ENCODE measurements around the gene ACOT8. TPM values are rescaled to one million over a fixed set of nuclear protein-coding genes. Genes with fewer than 3 reads are reported as not detected.
"Not testable (repeated sequence)": the region's sequence is repeated elsewhere in the genome, so short reads cannot be mapped to it uniquely, and the experiment has no call there.

Gene ACOT8
- total RNA-seq, 4 donors from 2014 or later, result 27.2 to 49.8 (median 29.9) TPM

DNA sequence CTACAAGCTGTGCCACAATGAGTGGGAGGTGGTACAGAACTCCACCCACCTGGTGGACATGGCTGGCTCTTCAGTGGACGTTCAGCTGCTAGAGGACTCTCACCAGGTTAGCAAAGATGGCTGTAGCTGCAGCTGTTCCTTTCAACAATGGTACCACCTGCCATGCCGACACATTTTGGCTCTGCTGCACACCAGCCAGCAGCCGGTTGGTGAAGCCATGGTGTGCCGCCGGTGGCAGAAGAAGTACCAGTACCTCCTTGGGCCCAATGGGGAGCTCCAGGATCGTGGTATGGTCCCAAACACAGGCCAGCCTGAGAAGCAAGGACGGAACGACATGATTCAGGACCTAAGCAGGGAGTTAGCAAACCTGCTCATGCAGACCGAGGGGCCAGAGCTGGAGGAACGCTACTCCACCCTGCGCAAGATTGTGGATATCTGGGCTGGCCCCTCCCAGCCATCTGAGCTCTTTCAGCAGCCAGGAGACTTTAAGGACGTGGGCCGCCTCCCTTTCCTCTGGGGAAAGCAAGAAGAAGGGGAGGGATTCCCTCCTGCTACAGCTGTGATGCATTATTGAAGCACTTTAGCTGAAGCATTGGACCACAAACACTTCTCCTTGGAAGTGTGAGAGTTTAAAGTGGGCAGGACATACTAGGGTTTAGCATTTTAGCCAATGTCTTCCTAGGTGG is 21.0 kb upstream of the ACOT8 start:
- peaks cover 0 to 27% (median 6%) of the 10 kb centered on the region in 3 donors for H3K4me1 ChIP-seq
- no peak for TF ChIP-seq EP300 (IDR thresholded peaks at IDR 0.05)
- TF ChIP-seq POLR2A (IDR thresholded peaks at IDR 0.05), result no peak
- TF ChIP-seq, protein P1, sequence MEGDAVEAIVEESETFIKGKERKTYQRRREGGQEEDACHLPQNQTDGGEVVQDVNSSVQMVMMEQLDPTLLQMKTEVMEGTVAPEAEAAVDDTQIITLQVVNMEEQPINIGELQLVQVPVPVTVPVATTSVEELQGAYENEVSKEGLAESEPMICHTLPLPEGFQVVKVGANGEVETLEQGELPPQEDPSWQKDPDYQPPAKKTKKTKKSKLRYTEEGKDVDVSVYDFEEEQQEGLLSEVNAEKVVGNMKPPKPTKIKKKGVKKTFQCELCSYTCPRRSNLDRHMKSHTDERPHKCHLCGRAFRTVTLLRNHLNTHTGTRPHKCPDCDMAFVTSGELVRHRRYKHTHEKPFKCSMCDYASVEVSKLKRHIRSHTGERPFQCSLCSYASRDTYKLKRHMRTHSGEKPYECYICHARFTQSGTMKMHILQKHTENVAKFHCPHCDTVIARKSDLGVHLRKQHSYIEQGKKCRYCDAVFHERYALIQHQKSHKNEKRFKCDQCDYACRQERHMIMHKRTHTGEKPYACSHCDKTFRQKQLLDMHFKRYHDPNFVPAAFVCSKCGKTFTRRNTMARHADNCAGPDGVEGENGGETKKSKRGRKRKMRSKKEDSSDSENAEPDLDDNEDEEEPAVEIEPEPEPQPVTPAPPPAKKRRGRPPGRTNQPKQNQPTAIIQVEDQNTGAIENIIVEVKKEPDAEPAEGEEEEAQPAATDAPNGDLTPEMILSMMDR (IDR thresholded peaks at IDR 0.05), result no peak
- no peak for TF ChIP-seq POLR2AphosphoS5 (IDR thresholded peaks at IDR 0.05)
- no peaks in the 10 kb centered on the region for H3K9me3 ChIP-seq
- peaks cover 0 to 34% of the 10 kb centered on the region in 2 donors for H3K36me3 ChIP-seq
- peak; percentile 46 for ATAC-seq
- 80% methylated on average over 2 of the region's 13 CpGs; no CpG with 5 or more reads in 1 of the 2 donors for WGBS, 2 donors (ENCODE audit: low coverage in 1 of 2)
- no peaks in the 10 kb centered on the region for H3K27me3 ChIP-seq
- H3K4me3 ChIP-seq, result no peak overlapping the region
- H3K27ac ChIP-seq, result peak overlapping the region in 2 of 4 donors; percentile 23 to 57

DNA sequence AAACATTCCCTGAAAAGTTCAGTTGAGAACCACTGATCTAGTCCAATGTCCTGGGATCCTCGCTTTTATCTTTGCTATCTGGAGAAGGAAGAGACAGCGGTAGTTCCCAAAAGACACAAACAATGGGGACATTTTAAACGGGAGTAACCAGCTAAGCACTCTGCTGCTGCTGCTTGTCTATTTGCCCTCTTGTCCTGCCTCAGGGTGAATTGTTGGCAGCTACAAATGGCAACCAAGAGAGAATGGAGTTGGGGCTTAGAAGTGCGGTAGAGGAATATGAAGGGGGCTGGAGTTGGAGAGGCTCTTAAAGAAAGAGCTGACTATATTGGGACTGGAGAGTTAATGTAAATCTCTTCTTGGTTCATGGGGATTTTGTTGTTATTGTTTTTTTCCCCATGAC is 17.4 kb upstream of the ACOT8 start:
- H3K27me3 ChIP-seq, result no peaks in the 10 kb centered on the region
- ATAC-seq, result no peak
- H3K9me3 ChIP-seq, result no peaks in the 10 kb centered on the region
- H3K4me3 ChIP-seq, result no peak overlapping the region
- TF ChIP-seq POLR2AphosphoS5 (IDR thresholded peaks at IDR 0.05) (no peak), POLR2A (IDR thresholded peaks at IDR 0.05) (no peak), EP300 (IDR thresholded peaks at IDR 0.05) (no peak)
- TF ChIP-seq, protein P1 (IDR thresholded peaks at IDR 0.05), result no peak
- no peak overlapping the region for H3K27ac ChIP-seq
- H3K4me1 ChIP-seq, result no peaks in the 10 kb centered on the region
- H3K36me3 ChIP-seq, result peaks cover 0 to 31% of the 10 kb centered on the region in 2 donors
- WGBS, 2 donors (ENCODE audit: low coverage in 1 of 2), result 66 to 77% methylated on average over 3 to 4 of the region's 4 CpGs

DNA sequence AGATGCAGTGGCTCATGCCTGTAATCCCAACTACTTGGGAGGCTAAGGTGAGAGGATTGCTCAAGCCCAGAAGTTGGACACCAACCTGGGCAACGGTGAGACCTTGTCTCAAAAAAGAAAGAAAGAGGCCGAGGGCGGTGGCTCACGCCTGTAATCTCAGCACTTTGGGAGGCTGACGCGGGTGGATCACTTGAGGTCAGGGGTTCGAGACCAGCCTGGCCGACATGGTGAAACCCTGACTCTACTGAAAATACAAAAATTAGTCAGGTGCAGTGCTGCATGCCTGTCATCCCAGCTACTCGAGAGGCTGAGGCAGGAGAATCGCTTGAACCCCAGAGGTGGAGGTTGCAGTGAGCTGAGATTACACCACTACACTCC is 16.9 kb upstream of the ACOT8 start:
- H3K4me3 ChIP-seq, ATAC-seq, H3K27me3 ChIP-seq, H3K9me3 ChIP-seq, H3K4me1 ChIP-seq, H3K27ac ChIP-seq: not testable (repeated sequence)
- peaks cover 0 to 31% of the 10 kb centered on the region in 2 donors for H3K36me3 ChIP-seq
- WGBS, 2 donors (ENCODE audit: low coverage in 1 of 2), result 100% methylated on average over 1 of the region's 10 CpGs; no CpG with 5 or more reads in 1 of the 2 donors

DNA sequence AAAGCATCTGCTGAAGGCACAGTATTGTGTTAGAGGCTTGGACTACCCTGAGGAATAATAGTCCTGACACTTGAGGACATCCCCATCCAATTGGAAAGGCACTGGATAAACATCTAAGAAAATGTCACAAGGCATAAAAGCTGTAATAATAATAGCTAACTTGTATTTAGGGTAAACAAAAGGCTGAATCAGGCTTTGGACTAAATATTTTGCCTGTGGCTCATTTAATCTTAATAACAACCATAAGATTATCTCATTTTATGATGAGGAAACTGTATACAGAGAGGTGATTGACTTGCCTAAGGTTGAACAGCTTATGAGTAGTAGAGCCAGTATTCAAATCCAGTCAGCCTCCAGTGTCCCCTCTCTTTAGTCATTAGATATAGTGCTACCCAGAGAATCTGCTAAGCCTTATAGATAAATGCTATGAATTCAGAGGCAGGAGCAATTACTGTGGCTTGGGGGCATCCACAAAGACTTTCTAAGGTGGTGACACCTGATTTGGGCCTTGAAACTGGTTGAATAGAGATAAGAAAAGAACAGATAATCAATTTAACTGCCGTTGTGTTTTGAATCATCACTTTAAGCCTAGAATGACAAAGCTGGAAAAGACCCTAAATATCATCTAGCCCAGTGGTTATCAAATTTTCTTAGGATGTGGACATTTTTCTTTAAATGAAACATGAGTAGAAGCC is 16.4 kb upstream of the ACOT8 start:
- 63 to 91% methylated on average over 1 of the region's 1 CpG for WGBS, 2 donors (ENCODE audit: low coverage in 1 of 2)
- no peak overlapping the region for H3K27ac ChIP-seq
- H3K4me1 ChIP-seq, result no peaks in the 10 kb centered on the region
- no peaks in the 10 kb centered on the region for H3K27me3 ChIP-seq
- no peak for TF ChIP-seq POLR2AphosphoS5 (IDR thresholded peaks at IDR 0.05)
- TF ChIP-seq, protein P1 (IDR thresholded peaks at IDR 0.05), result no peak
- TF ChIP-seq POLR2A (IDR thresholded peaks at IDR 0.05), result no peak
- TF ChIP-seq EP300 (IDR thresholded peaks at IDR 0.05), result no peak
- no peak for ATAC-seq
- peaks cover 0 to 30% of the 10 kb centered on the region in 2 donors for H3K36me3 ChIP-seq
- H3K4me3 ChIP-seq, result no peak overlapping the region
- H3K9me3 ChIP-seq, result no peaks in the 10 kb centered on the region

DNA sequence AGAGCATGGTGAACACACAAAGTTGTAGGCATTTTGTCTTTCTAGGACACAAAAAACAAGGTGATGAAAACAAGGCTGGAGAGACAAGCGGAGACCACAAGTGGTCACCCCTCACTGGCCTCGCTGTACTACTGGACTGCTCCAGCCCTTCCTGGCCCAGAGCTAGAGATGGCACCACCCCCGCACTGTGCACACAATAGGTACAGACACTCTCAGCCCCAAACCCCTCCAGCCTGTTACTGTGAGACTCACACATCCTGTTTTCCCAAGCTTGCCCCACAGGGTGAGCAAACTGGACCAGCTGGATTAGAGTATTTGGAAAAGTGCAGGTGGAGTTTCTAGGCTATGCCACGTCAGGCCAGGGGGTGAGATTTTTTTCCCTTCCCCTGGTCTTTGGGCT is 15.4 kb upstream of the ACOT8 start:
- Histone ChIP-seq H3K27ac (no peak overlapping the region), H3K4me3 (no peak overlapping the region), H3K36me3 (peaks cover 0 to 21% of the 10 kb centered on the region in 2 donors), H3K4me1 (peaks cover 0 to 7% (median 0%) of the 10 kb centered on the region in 3 donors), H3K27me3 (no peaks in the 10 kb centered on the region), H3K9me3 (no peaks in the 10 kb centered on the region)
- TF ChIP-seq POLR2A (IDR thresholded peaks at IDR 0.05), result no peak
- no peak for TF ChIP-seq EP300 (IDR thresholded peaks at IDR 0.05)
- TF ChIP-seq POLR2AphosphoS5 (IDR thresholded peaks at IDR 0.05), result no peak
- TF ChIP-seq, protein P1 (IDR thresholded peaks at IDR 0.05), result no peak
- WGBS, 2 donors (ENCODE audit: low coverage in 1 of 2), result 85 to 94% methylated on average over 3 of the region's 4 CpGs
- no peak for ATAC-seq
